Purkinje cell (primary cell): ENCODE measurements around the gene CALY. TPM values are rescaled to one million over a fixed set of nuclear protein-coding genes. Genes with fewer than 3 reads are reported as not detected.

ENCODE experiments used
- polyA plus RNA-seq: library from polyadenylated mRNA; unstranded; fragments of >200 nt; fragmentation: Nextera tagmentation; gene quantifications from 2 replicates; pipeline ENCODE4 v1.2.1, GENCODE V29; 2014

CALY gene
- polyA plus RNA-seq, result 5.7 and 13.9 TPM in 2 replicates

GRCh38 chr10:133336577-133337369 is at the start of gene CALY:
Gene CALY, minus strand, starts transcription at chr10:133336896. Its CDS starts 7,907 bp downstream, at chr10:133328989.

GRCh38 chr10:133379152-133379800 is 42.6 kb upstream of the CALY start, which contains the start of gene PAOX:
Gene PAOX, plus strand, starts transcription at chr10:133379262. Its CDS starts 55 bp downstream, at chr10:133379317.

GRCh38 chr10:133373174-133374090 is 36.7 kb upstream of the CALY start, which contains the start of gene ECHS1:
Gene ECHS1, minus strand, starts transcription at chr10:133373354. Its CDS starts 21 bp downstream, at chr10:133373333.

GRCh38 chr10:133357285-133358161 is 20.8 kb upstream of the CALY start, which contains the start of gene FUOM:
Gene FUOM, minus strand, starts transcription at chr10:133358019. Its CDS starts 12 bp downstream, at chr10:133358007.

GRCh38 chr10:133308421-133309099 is 28.1 kb downstream of the CALY start, which contains the start of the genes TUBGCP2 and ZNF511:
Gene TUBGCP2, minus strand, starts transcription at chr10:133308872. Its CDS starts 5,931 bp downstream, at chr10:133302941.
Gene ZNF511, plus strand, starts transcription at chr10:133308914. Its CDS starts 30 bp downstream, at chr10:133308944.

GRCh38 chr10:133276435-133277201 is 60.1 kb downstream of the CALY start, which contains the start of gene ADAM8:
Gene ADAM8, minus strand, starts transcription at chr10:133276868. Its CDS starts 51 bp downstream, at chr10:133276817.

Other genes with a start within 250 kb of the CALY start
- 5.6 TPM in 1 of 2 replicates, not detected in the other for gene ADGRA1, start 249.0 kb downstream of the CALY start, polyA plus RNA-seq
- gene KNDC1, start 176.7 kb downstream of the CALY start, polyA plus RNA-seq, result 0.19 and 0.52 TPM in 2 replicates
- gene UTF1, start 106.7 kb downstream of the CALY start, polyA plus RNA-seq, result not detected in 2 replicates
- not detected in 2 replicates for gene VENTX, start 99.0 kb downstream of the CALY start, polyA plus RNA-seq
- gene ADAM8, start 60.0 kb downstream of the CALY start, polyA plus RNA-seq, result 0.11 TPM in 1 of 2 replicates, not detected in the other
- gene TUBGCP2, start 28.0 kb downstream of the CALY start, polyA plus RNA-seq, result 31.8 and 40.5 TPM in 2 replicates
- gene ZNF511, start 28.0 kb downstream of the CALY start, polyA plus RNA-seq, result 9.9 and 13.8 TPM in 2 replicates
- gene PRAP1, start 10.5 kb upstream of the CALY start, polyA plus RNA-seq, result not detected in 2 replicates
- gene FUOM, start 21.1 kb upstream of the CALY start, polyA plus RNA-seq, result 2.3 TPM in 1 of 2 replicates, not detected in the other
- gene ECHS1, start 36.5 kb upstream of the CALY start, polyA plus RNA-seq, result 107 and 126 TPM in 2 replicates
- 0.81 and 5.3 TPM in 2 replicates for gene PAOX, start 42.4 kb upstream of the CALY start, polyA plus RNA-seq
- 8.0 and 17.7 TPM in 2 replicates for gene MTG1, start 57.3 kb upstream of the CALY start, polyA plus RNA-seq
- gene SPRN, start 87.7 kb upstream of the CALY start, polyA plus RNA-seq, result 0.51 and 0.73 TPM in 2 replicates
- 0.67 and 0.71 TPM in 2 replicates for gene SCART1, start 117.0 kb upstream of the CALY start, polyA plus RNA-seq
- 22.2 and 23.8 TPM in 2 replicates for gene CYP2E1, start 190.5 kb upstream of the CALY start, polyA plus RNA-seq
- 17.1 and 17.3 TPM in 2 replicates for gene SYCE1, start 228.7 kb upstream of the CALY start, polyA plus RNA-seq